Astrocyte of the spinal cord (primary cell): ENCODE measurements around the gene SLC22A15.
"Not testable (repeated sequence)": the region's sequence is repeated elsewhere in the genome, so short reads cannot be mapped to it uniquely, and the experiment has no call there.

ENCODE experiments used
- DNase-seq: peaks from one replicate; pipeline ENCODE4 v3.0.0; 2011; ENCODE audit warnings: low read depth, low spot score
- H3K4me3 ChIP-seq: 2 replicates; pipeline ENCODE4 v1.5.1; 2011; ENCODE audit warnings: low read depth, mild to moderate bottlenecking, low read length, moderate library complexity
- in situ Hi-C: cut with HindIII; loops from 2 replicates; pipeline ENCODE4 v1.10.0; 2017; ENCODE audit warnings: low sequenced_read_pairs
- TF ChIP-seq, protein P1 (sequence below): IDR thresholded peaks from 2 replicates; pipeline ENCODE4 v1.5.1; 2012; ENCODE audit warnings: low read depth, mild to moderate bottlenecking, low read length, inconsistent platforms

The SLC22A15 gene

DNA sequence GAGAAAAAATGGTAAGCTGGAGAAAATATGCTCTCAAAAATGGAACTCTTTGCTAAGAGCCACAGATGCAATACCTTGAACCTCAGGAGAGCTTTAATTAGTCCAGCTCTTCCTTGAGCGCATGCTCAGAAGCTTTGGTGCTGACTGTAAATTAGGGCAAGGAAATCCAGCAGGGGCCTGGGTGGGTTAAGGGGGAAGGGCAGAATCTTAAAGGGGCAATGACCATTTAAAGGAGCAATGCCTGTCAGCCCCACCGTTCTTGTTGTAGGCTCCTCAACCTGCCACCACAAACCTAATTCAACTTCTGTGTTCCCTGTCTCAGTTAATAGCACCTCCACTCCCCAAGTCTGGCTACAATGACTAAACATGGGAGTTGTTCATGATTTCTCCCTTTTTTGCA lies 6.8 kb upstream of the SLC22A15 start:
- in situ Hi-C loops: no loop called here
- TF ChIP-seq, protein P1, sequence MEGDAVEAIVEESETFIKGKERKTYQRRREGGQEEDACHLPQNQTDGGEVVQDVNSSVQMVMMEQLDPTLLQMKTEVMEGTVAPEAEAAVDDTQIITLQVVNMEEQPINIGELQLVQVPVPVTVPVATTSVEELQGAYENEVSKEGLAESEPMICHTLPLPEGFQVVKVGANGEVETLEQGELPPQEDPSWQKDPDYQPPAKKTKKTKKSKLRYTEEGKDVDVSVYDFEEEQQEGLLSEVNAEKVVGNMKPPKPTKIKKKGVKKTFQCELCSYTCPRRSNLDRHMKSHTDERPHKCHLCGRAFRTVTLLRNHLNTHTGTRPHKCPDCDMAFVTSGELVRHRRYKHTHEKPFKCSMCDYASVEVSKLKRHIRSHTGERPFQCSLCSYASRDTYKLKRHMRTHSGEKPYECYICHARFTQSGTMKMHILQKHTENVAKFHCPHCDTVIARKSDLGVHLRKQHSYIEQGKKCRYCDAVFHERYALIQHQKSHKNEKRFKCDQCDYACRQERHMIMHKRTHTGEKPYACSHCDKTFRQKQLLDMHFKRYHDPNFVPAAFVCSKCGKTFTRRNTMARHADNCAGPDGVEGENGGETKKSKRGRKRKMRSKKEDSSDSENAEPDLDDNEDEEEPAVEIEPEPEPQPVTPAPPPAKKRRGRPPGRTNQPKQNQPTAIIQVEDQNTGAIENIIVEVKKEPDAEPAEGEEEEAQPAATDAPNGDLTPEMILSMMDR: no peak
- DNase-seq: no peak
- H3K4me3 ChIP-seq: no peak overlapping the region

DNA sequence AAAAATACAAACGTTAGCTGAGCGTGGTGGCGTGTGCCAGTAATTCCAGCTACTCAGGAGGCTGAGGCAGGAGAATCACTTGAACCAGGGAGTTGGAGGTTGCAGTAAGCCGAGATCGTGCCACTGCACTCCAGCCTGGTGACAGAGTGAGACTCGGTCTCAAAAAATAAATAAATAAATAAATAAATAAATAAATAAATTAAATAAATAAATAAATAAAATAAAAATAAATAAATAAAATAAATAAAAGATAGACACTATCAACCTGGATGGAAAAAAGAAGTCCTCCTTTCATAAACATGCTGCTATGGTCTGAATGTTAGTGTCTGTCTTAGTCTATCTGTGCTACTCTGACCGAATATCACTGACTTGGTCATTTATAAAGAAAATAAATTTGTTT lies 4.5 kb upstream of the SLC22A15 start:
- in situ Hi-C loops, DNase-seq, H3K4me3 ChIP-seq: not testable (repeated sequence)

DNA sequence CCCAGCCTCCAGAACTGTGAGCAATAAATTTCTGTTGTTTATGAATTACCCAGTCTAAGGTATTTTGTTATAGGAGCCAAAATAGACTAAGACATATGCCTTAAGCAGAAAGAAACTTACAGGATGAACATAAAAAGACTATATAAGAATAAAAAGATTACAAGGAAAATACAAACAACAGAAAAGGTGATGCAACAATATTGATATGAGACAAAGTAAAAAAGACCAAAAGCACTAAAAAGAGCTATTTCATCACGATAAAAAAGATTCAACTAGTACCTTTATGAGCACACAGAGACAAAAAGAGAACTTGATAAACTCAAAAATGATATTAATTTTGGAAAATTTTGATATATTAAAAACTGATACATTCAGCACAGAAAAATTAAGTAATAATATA lies 3.2 kb upstream of the SLC22A15 start:
- H3K4me3 ChIP-seq: no peak overlapping the region
- in situ Hi-C loops: no loop called here
- TF ChIP-seq, protein P1: no peak
- no peak for DNase-seq

DNA sequence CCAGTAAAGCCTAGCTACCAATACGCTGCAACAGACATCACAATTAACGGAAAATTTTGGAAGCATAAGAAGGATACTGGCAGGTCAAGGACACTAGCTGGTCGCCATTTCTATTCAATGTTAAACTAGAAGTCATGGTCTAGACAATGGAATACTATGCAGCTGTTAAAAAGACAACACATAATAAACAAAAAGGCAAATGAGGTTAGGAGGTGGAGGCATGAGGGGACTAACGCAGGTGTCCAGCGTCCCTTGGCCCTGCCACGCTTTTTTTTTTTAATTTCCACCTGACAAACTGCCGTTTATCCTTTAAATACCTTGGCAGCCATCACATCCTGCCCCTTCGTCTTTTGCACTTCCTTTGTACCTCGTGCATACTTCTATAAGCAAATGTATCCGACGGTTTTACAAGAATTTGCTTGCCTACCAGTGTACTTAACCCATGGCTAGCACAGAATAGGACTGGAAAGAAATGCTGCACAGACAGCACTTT lies 698 bp upstream of the SLC22A15 start:
- TF ChIP-seq, protein P1: no peak

DNA sequence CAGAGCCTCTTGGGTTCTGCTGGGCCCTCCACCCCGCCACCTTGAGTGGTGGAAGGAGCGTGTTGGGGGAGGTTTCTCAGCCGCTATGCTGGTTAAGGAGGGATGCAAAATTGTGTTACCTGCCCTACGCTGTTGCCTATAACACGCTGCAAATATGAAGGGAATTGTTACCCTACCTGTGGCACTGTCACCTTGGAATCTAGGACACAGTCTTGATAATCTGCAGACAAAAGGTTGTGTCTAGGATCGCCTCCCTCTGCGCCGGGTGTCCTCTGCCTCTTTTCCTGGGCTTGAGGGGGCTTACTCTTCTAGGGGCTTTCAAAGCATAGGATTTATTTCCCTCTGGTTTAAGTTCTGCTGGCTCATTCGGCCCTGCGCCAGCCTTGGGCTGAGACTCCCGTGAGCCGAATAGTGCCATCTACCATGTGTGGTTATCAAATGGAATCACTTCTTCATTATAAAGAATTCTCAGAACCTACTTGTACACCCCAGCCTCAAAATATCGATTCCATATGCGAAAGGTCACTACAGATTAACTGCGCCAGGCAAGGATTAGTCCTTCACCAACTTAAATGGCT lies 697 bp downstream of the SLC22A15 start:
- no peak overlapping the region for H3K4me3 ChIP-seq
- DNase-seq: no peak
- in situ Hi-C loops: no loop called here
- TF ChIP-seq, protein P1: no peak

More for the DNA sequence above, 698 bp upstream of the SLC22A15 start:
- in situ Hi-C loops: no loop called here
- peak overlapping the region; percentile 51 for H3K4me3 ChIP-seq
- DNase-seq: no peak

DNA sequence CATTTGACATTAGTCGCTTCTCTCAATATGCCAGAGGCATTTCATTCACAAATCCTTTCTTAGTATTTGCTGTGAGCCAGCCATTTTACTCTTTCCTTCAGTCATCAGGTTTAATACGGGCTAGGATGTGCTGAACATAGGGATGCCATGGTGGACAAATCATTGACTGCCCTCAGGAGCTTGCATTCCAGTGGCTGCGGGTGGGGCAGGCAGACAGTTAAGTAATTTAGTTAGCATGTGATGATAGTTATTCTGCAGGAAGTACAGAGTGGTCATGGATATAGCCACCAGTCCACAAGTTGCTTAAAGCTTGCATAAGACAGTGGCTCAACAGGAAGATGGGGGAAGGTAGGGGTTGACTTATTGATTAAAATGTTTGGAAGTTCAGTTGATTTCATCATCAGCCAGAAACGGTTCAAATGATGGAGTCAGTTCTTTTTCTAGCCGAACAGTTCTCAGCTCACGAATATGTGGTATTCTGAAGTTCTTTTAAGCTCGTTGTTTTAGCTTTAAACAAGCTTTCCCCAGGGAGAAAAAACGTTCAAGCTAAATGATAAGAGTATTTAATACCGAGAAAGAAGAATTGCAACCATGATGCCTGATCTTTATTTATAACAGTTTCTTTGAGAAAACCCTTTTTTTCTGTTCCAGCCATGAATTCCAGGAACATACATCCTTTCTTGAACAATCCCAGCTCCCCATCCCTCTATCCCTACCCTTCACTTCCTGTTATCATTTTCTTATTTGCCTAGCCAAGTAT lies 1.4 kb downstream of the SLC22A15 start:
- TF ChIP-seq, protein P1: no peak
- no peak for DNase-seq
- no peak overlapping the region for H3K4me3 ChIP-seq
- in situ Hi-C loops: no loop called here

DNA sequence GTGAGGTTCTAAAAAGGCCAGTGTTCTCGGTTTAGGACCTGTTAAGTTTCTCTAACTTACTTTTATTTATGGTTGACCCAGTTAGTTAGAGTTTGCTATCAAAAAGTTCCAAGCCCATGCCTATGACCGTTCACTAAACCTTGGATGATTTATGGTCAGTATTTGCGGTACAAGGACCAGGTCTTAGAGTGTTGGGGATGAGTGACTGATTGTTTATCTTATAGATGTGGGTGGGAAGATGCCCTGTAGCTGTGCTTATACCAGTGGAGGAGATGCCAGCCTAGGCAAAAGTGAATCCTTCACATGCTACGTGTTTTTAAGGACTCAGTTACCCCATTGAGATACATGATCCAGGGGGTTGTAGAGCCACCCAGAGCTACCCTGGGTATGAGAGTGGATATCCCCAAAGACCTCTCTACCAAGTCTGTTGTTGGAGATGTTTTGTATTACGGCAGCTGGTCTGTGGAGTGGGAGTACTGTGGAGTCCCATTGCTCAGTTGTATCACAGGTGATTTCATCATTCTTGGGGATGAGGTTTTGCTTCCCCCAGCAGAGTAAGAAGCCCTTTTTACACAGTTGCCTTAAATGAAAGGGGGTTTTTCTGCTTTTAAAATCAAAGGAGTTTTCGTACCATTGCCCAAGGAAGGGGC lies 2.1 kb downstream of the SLC22A15 start:
- no peak overlapping the region for H3K4me3 ChIP-seq
- TF ChIP-seq, protein P1: no peak
- in situ Hi-C loops: no loop called here
- DNase-seq: no peak
